ENCODE data around the gene TBC1D10B.

The TBC1D10B gene

DNA sequence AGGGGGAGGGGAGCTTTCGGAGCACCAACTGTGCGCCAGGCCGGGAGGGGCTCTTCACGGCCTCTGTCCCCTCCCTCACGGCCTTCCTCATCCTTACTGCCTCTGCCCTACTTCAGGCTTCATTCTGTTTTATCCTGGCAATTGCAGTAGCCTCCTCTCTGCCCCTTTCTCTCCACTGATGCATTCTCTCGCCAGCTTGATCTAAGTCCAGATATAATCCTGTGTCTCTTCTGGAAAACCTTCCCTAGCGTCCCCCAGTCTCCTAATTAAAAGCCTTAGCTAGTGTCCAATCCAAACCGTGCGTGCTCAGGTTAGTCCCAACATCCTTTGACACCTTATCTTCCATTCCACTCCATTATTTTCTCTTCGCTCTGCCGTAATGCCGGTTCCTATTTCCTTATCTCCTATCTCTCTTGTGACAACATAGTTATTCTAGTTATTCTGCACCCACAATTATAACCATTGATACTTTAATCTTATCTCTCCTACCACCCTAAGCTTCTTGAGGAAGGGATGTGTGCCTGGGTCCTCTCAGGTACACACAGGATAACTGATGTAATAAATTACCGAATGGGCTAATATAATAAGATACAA lies 25.8 kb upstream of the TBC1D10B start:
- no peak for DNase-seq (ENCODE audit: low read depth in 1 of 2, low spot score in 1 of 2)
- H3K27ac ChIP-seq (replicated peaks), result no peak overlapping the region; the same call in 1 of the 2 replicates

DNA sequence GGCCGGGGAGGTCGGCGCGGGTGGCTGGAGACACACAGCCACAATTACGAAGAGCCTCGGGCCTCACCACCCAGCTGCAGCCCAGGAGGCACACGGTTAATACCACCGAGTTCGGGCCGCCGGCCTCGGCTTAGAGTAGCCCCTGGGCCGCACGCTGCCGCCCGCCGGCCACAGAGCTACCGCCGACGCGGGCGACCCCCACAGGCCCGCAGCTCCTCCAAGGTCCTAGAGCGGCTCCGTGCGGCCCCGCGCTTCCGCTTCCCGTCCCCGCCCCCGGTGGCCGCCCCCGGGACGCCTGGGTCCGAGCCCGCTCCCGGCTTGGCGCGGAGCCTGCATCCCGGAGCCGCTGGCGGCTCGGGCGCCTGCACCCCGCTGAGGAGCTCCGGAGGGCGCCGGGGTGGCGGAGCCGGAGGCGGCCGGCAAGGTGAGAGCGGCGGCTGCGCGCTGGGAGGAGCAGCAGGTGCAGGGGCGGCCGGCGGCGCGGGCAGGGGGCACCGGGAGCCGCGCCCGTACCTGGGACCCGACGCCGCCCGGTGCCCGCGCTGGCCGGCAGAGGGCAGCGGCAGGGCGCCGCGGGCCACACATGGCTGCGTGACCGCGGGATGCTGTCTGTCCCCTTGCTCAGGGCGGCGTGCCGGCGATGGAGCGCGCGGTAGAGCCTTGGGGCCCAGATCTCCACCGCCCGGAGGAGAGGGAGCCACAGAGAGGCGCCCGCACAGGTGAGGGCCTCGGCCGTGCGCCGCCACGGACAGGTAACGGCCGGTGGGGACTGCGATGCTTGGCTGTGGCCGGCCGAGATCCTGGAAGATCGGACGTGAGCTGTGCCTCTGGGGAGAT lies 25.1 kb upstream of the TBC1D10B start, which contains the start of gene ZNF48:
ZNF48 (plus strand) TSS at position 266 of the 837 bp plus-strand sequence; CDS start at position 641, 375 bp downstream.
- Histone ChIP-seq H3K27ac (replicated peaks) (peak within 1 kb of the TSS; percentile 51), H3K4me3 (replicated peaks; ENCODE audit: insufficient read depth, low read length) (peak within 1 kb of the TSS; percentile 85), H3K27me3 (ENCODE audit: insufficient read depth, poor library complexity, severe bottlenecking) (peaks cover 4% of the 10 kb centered on the region)
- TF ChIP-seq, protein P1, sequence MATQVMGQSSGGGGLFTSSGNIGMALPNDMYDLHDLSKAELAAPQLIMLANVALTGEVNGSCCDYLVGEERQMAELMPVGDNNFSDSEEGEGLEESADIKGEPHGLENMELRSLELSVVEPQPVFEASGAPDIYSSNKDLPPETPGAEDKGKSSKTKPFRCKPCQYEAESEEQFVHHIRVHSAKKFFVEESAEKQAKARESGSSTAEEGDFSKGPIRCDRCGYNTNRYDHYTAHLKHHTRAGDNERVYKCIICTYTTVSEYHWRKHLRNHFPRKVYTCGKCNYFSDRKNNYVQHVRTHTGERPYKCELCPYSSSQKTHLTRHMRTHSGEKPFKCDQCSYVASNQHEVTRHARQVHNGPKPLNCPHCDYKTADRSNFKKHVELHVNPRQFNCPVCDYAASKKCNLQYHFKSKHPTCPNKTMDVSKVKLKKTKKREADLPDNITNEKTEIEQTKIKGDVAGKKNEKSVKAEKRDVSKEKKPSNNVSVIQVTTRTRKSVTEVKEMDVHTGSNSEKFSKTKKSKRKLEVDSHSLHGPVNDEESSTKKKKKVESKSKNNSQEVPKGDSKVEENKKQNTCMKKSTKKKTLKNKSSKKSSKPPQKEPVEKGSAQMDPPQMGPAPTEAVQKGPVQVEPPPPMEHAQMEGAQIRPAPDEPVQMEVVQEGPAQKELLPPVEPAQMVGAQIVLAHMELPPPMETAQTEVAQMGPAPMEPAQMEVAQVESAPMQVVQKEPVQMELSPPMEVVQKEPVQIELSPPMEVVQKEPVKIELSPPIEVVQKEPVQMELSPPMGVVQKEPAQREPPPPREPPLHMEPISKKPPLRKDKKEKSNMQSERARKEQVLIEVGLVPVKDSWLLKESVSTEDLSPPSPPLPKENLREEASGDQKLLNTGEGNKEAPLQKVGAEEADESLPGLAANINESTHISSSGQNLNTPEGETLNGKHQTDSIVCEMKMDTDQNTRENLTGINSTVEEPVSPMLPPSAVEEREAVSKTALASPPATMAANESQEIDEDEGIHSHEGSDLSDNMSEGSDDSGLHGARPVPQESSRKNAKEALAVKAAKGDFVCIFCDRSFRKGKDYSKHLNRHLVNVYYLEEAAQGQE (IDR thresholded peaks at IDR 0.05; ENCODE audit: insufficient replicate concordance, low read depth), result peak; percentile 5
- TF ChIP-seq GABPA (IDR thresholded peaks at IDR 0.05; ENCODE audit: low read depth), result peak; percentile 70
- TF ChIP-seq, protein P2, sequence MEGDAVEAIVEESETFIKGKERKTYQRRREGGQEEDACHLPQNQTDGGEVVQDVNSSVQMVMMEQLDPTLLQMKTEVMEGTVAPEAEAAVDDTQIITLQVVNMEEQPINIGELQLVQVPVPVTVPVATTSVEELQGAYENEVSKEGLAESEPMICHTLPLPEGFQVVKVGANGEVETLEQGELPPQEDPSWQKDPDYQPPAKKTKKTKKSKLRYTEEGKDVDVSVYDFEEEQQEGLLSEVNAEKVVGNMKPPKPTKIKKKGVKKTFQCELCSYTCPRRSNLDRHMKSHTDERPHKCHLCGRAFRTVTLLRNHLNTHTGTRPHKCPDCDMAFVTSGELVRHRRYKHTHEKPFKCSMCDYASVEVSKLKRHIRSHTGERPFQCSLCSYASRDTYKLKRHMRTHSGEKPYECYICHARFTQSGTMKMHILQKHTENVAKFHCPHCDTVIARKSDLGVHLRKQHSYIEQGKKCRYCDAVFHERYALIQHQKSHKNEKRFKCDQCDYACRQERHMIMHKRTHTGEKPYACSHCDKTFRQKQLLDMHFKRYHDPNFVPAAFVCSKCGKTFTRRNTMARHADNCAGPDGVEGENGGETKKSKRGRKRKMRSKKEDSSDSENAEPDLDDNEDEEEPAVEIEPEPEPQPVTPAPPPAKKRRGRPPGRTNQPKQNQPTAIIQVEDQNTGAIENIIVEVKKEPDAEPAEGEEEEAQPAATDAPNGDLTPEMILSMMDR (IDR thresholded peaks at IDR 0.05; ENCODE audit: insufficient read depth, low read length), result no peak
- TF ChIP-seq SPI1 (IDR thresholded peaks at IDR 0.05; ENCODE audit: borderline replicate concordance, low read depth), result 0 out of 2 replicates have a peak, but pooled peaks have one; percentile 22
- DNase-seq (ENCODE audit: low read depth in 1 of 2, low spot score in 1 of 2), result peak; percentile 52 to 72

More for the DNA sequence above, 25.8 kb upstream of the TBC1D10B start:
- TF ChIP-seq SPI1 (IDR thresholded peaks at IDR 0.05; ENCODE audit: borderline replicate concordance, low read depth), result no peak
- TF ChIP-seq GABPA (IDR thresholded peaks at IDR 0.05; ENCODE audit: low read depth), result no peak
- TF ChIP-seq, protein P1 (IDR thresholded peaks at IDR 0.05; ENCODE audit: insufficient replicate concordance, low read depth), result no peak
- TF ChIP-seq POLR2AphosphoS5 (IDR thresholded peaks at IDR 0.05; ENCODE audit: low read depth), result no peak
- TF ChIP-seq, protein P2 (IDR thresholded peaks at IDR 0.05; ENCODE audit: insufficient read depth, low read length), result no peak
- H3K4me3 ChIP-seq (replicated peaks; ENCODE audit: insufficient read depth, low read length), result peak overlapping the region; percentile 85
- H3K27me3 ChIP-seq (ENCODE audit: insufficient read depth, poor library complexity, severe bottlenecking), result peaks cover 4% of the 10 kb centered on the region

DNA sequence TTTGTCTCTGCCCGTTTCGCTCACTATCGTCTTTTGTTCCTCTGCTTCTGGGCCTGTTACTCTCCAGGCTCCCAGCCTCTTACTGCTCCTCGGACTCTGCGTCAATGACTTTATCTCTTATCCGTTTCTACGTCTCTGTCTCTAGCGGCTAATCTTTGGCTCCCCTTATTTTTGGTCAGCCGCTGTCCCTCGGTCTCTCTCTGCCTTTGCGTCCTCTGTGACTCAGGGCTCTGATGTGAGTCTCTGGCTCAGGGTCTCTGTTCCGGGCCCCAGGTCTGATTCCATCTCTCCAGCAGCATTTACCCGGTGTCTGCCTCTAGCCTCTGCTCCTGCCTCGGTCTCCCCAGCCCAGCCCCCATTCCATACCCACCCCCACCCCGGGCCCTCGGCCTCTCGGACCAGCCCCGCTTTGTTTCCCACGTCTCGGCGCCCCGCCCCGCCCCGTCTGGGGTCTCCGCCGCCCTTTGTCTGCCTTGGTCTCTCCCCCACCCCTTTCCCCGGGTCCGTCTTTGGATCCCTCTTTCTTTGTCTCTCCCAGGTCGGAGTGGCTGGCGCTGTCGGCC lies 24.4 kb upstream of the TBC1D10B start:
- Histone ChIP-seq H3K4me3 (replicated peaks; ENCODE audit: insufficient read depth, low read length) (peak overlapping the region; percentile 85), H3K27me3 (ENCODE audit: insufficient read depth, poor library complexity, severe bottlenecking) (no peaks in the 10 kb centered on the region), H3K27ac (replicated peaks) (peak overlapping the region; percentile 51)
- no peak for DNase-seq (ENCODE audit: low read depth in 1 of 2, low spot score in 1 of 2)
- TF ChIP-seq GABPA (IDR thresholded peaks at IDR 0.05; ENCODE audit: low read depth) (no peak), POLR2AphosphoS5 (IDR thresholded peaks at IDR 0.05; ENCODE audit: low read depth) (no peak), SPI1 (IDR thresholded peaks at IDR 0.05; ENCODE audit: borderline replicate concordance, low read depth) (no peak)
- TF ChIP-seq, protein P1 (IDR thresholded peaks at IDR 0.05; ENCODE audit: insufficient replicate concordance, low read depth), result no peak
- TF ChIP-seq, protein P2 (IDR thresholded peaks at IDR 0.05; ENCODE audit: insufficient read depth, low read length), result no peak

All from HL-60 (cell line).